Fibroblast of skin of left quadriceps (primary cell): ENCODE data around the gene TMED4.
A peak's percentile ranks its signal among the peaks of the same experiment; 100 is the strongest.

Experiments used
- DNase-seq, 2 experiments: peaks; one replicate each; pipeline ENCODE4 v3.0.0-alpha.2; 2013; ENCODE audit warnings: low read depth in 2 of 2

TMED4 gene

GRCh38 chr7:44581879-44582603 lies at the start of gene TMED4:
TMED4 (minus strand) TSS chr7:44582231; CDS start chr7:44582206, 25 bp downstream.
- peak; percentile 94 to 96 for DNase-seq

- no peak for DNase-seq
These were observed 49.6 kb upstream of the TMED4 start for GRCh38 chr7:44631458-44632115.

- no peak for DNase-seq
These were observed 48.9 kb upstream of the TMED4 start for GRCh38 chr7:44630792-44631457.

- no peak for DNase-seq
These were observed 47.9 kb upstream of the TMED4 start for GRCh38 chr7:44629829-44630522.

- DNase-seq = no peak
These were observed 44.6 kb upstream of the TMED4 start for GRCh38 chr7:44626620-44627019.

DNA sequence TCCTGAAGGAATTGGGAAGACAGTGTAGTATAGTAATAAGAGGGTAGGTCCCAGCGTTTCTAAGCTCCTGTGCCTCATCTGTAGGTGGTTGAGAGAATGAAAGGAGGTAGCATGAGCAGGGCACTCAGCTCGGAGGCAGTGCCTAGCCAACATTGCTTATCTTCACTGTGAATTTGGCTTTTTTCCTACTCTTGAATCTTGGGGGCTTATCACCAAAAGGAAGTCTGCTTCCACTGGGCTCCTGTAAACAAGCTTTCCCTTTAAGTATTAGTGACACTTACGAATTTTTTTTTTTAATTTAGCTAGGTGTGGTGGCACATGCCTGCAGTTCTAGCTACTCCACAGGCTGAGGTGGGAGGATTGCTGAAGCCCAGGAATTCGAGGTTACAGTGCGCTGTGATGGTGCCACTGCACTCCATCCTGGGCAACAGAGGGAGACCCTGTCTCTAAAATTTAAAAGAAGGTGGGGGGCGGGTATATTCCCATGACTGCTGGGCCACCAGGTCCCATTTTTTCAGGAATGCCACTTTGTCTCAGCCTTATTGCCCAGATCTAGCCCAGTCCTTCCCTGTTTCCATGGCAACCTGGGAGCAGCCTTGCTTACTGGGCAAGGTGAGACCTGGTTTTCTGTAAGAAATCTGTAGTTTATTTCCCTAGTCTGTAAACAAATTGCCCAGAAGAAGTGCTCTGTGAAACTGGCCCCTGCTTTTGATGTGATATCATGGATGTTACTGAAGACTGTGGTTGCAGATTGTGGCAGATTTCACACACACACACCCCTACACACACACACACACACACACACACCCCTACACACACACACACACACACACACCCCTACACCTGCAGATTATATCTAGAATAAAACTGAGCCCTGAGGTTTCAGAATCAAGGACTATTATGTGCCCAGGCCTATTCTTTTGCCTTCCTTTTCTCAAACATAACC lies 43.8 kb upstream of the TMED4 start:
- DNase-seq = no peak

DNA sequence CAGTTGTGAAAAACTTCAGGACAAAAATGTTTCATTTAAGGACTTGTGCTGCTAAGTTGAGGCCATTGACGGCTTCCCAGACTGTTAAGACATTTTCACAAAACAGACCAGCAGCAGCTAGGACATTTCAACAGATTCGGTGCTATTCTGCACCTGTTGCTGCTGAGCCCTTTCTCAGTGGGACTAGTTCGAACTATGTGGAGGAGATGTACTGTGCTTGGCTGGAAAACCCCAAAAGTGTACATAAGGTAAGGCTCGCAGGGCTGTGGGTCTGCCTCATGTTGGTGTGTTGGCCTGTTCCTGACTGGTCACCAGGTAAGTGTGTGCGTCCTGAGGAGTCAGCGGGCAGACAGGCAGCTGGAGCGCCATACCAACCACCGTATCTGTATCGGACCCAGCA lies 42.3 kb upstream of the TMED4 start:
- no peak for DNase-seq

GRCh38 chr7:44622342-44623151 lies 40.5 kb upstream of the TMED4 start:
- no peak for DNase-seq

GRCh38 chr7:44621750-44622103 lies 39.7 kb upstream of the TMED4 start:
- no peak for DNase-seq

DNA sequence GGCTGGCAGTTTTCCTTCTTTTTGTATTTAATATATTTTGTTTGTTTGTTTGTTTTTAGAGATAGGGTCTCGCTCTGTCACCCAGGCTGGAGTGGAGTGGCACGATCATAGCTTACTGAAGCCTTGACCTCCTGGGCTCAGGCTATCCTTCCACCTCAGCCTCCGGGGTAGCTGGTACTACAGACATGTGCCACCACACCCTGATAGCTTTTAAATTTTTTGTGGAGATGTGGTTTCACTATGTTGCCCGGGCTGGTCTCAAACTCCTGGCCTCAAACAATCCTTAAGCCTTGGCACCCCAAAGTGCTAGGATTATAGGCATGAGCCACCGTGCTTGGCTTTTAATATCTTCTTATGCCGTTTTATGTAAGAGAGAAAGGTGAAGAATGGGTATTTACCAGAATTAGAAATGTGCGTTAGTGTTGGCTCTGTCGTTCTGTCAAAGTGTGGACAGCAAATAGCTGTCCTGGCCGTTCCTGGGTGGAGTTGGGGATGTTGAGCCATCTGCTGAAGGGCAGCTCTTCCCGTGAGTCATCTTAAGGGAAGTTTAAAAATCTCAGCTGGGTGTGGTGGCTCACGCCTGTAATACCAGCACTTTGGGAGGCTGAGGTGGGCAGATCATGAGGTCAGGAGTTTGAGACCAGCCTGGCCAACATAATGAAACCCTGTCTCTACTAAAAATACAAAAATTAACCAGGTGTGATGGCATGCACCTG lies 39.2 kb upstream of the TMED4 start:
- DNase-seq = no peak

DNA sequence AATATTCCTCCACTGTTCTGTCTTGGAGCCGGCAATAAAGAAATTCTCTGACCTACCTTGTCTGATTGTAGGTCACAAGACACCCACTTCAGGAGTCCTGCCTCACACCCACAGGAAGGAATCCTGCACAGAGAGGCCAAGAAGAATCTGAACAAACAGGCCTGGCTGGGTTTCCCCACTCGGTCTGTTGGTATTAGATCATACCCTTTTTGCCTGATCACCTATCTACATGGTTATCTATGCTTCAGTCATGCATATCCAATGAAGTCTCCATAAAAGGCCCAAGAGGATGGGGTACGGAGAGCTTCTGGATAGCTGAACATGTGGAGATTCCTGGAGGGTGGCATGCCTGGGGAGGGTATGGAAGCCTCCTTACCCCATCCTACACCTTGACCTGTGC lies 36.7 kb upstream of the TMED4 start:
- DNase-seq = no peak

- no peak for DNase-seq
These were observed 36.0 kb upstream of the TMED4 start for GRCh38 chr7:44618045-44618444.

DNA sequence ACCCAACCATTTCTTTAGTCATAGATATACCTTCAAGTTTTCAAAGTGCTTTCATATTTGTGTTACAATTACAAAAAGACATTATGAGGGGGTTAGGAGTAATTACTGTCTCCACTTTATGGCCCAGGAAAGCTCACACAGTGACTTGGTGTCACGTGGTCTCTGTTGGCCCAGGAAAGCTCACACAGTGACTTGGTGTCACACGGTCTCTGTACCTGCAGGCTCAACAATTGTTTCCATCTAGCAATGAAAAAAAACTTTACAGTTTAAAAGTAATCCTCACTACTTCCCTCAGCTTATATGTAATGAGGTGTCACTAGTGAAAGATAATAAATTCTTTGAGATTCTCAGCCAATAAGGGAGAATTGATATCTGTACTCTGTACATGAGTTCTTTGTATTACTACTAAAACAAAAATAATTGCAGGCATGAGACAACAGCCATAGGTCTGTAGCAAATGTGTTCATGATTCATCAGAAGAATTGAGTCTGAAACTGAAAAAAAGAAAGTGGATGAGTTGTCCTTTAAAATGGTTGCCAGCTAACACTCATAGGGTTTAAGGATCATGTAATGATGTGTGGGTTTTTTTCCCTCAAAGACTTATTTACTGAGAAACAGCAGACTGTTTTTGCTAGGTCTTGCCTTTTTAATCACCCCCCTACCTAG lies 35.3 kb upstream of the TMED4 start:
- no peak for DNase-seq

DNA sequence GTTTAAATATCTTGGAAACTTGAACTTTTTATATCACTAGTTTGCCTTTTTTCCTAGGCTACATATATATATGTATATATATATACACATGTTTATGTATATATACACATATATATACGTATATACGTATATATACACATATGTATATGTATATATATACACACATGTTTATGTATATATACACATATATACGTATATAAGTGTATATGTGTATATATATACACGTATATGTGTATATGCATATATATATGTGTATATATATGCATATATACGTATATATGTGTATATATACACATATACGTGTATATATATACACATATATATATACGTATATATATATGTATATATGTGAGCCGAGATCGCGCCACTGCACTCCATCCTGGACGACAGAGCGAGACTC lies 34.5 kb upstream of the TMED4 start:
- DNase-seq = no peak

GRCh38 chr7:44615793-44616192 lies 33.8 kb upstream of the TMED4 start:
- DNase-seq = no peak

DNA sequence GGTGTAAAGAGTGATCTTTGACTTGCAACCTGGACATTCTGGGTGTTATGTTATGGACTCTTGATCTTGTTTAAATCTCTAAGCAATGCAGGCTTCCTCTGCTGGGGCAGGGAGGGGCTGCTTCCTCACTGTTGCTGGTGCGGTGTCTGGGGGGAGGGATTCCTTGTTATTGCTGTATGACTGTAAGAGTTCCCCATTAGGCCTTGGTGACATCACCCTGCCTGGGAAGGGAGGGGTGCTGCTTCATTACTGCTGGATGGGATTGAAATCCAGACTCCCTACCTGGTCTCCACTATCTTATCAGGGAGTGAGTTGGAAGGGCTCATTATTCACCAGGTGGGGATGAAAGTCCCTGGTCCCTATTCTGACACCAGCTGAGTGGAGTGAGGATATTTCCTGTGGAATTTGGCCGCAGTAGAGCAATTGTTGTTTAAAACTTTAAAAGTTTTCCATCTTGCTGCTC lies 33.1 kb upstream of the TMED4 start:
- no peak for DNase-seq

DNA sequence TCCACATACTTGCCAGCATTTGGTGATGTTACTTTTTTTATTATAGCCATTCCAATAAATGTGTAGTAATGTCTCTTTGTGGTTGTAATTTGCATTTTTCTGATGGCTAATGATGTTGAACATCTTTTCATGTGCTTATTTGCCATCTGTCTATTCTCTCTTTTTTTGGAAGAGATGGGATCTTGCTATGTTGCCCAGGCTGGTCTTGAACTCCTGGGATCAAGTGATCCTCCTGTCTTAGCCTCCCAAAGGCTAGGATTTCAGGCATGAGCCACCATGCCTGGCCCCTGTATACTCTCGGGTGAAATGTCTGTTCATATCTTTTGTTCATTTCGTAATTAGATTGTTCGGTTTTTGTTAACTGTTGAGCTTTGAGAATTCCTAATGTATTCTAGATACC lies 27.8 kb upstream of the TMED4 start:
- no peak for DNase-seq

GRCh38 chr7:44608916-44609648 lies 27.1 kb upstream of the TMED4 start:
- DNase-seq = peak; percentile 77 to 78
